ENCODE data around the gene WNT1. TPM values are rescaled to one million over a fixed set of nuclear protein-coding genes. Genes with fewer than 3 reads are reported as not detected.

The WNT1 gene
- total and polyA plus RNA-seq, 2 of the 4 experiments (the other 2 are of a cell fraction), result not detected

GRCh38 chr12:49024543-49024942 lies 46.4 kb downstream of the WNT1 start:
- peaks cover 10% of the 10 kb centered on the region; the same call in 1 of the 2 replicates for H4K20me1 ChIP-seq (ENCODE audit: insufficient read depth, low read length)
- intact Hi-C loops (cut with micrococcal nuclease) (no loop called here), dilution Hi-C loops (cut with HindIII; ENCODE audit: low sequenced_read_pairs, unreplicated experiment) (no loop called here), in situ Hi-C loops (cut with MboI; ENCODE audit: low sequenced_read_pairs) (no loop called here)
- no peaks in the 10 kb centered on the region for H3K9me1 ChIP-seq (ENCODE audit: insufficient read depth, low read length)
- WGBS, 2 experiments (ENCODE audit: extremely low coverage in 2 of 2, insufficient read length in 1 of 2), result 95% methylated on average over 6 of the region's 12 CpGs; no CpG with 5 or more reads in 1 of the 2 experiments
- H3K36me3 ChIP-seq (ENCODE audit: control insufficient read depth, insufficient read depth, low read length), result peaks cover 73% of the 10 kb centered on the region
- no peak overlapping the region for H4K5ac ChIP-seq (ENCODE audit: low read depth, low read length)
- H3K14ac ChIP-seq (replicated peaks; ENCODE audit: low read depth, low read length), result no peak overlapping the region
- H2BK15ac ChIP-seq (ENCODE audit: low read depth, low read length), result no peak overlapping the region
- no peak overlapping the region for H2BK120ac ChIP-seq (ENCODE audit: low read depth, low read length)
- H3K27me3 ChIP-seq (ENCODE audit: control insufficient read depth, insufficient read depth, low read length), result no peaks in the 10 kb centered on the region
- CTCF ChIA-PET, result no interaction called here
- H2BK5ac ChIP-seq (ENCODE audit: low read depth, low read length, poor library complexity, severe bottlenecking), result no peak overlapping the region
- peaks cover under 1% of the 10 kb centered on the region; the same call in 1 of the 2 replicates for H3K4me1 ChIP-seq (ENCODE audit: control insufficient read depth, insufficient read depth, low read length)
- no peak overlapping the region for H4K8ac ChIP-seq (ENCODE audit: low read depth in 2 of 2, low read length in 2 of 2)
- no peak overlapping the region for H3K4me2 ChIP-seq (ENCODE audit: low read depth, low read length)
- DNase-seq, result no peak
- TF ChIP-seq CEBPB (IDR thresholded peaks at IDR 0.05; ENCODE audit: low read depth, low read length), result no peak
- no peak for TF ChIP-seq BHLHE40 (IDR thresholded peaks at IDR 0.05; ENCODE audit: low read depth, low read length)
- TF ChIP-seq CHD1 (IDR thresholded peaks at IDR 0.05; ENCODE audit: low read depth, low read length), result no peak
- TF ChIP-seq POLR2A (IDR thresholded peaks at IDR 0.05; ENCODE audit: low read depth, low read length), result no peak
- TF ChIP-seq FOS (IDR thresholded peaks at IDR 0.05; ENCODE audit: low read depth, low read length), result no peak
- no peak for TF ChIP-seq MXI1 (IDR thresholded peaks at IDR 0.05; ENCODE audit: borderline replicate concordance, low read depth, low read length)
- TF ChIP-seq NFE2L2 (IDR thresholded peaks at IDR 0.05; ENCODE audit: low read depth, low read length), result no peak
- no peak for TF ChIP-seq ELK1 (IDR thresholded peaks at IDR 0.05; ENCODE audit: borderline replicate concordance, low read depth, low read length)
- no peak for TF ChIP-seq MAZ (IDR thresholded peaks at IDR 0.05; ENCODE audit: borderline replicate concordance, low read depth, low read length)
- TF ChIP-seq SMC3 (IDR thresholded peaks at IDR 0.05; ENCODE audit: low read depth, low read length), result no peak
- no peak for TF ChIP-seq MAFK (IDR thresholded peaks at IDR 0.05; ENCODE audit: low read depth, low read length)
- no peak for TF ChIP-seq USF2 (IDR thresholded peaks at IDR 0.05; ENCODE audit: low read depth, low read length)
- TF ChIP-seq RCOR1 (IDR thresholded peaks at IDR 0.05; ENCODE audit: insufficient replicate concordance, low read length), result no peak
- TF ChIP-seq RFX5 (IDR thresholded peaks at IDR 0.05; ENCODE audit: low read depth, low read length), result no peak
- no peak for TF ChIP-seq RAD21 (IDR thresholded peaks at IDR 0.05; ENCODE audit: low read length)
- no peak for TF ChIP-seq CTCF (conservative IDR thresholded peaks at IDR 0.05; ENCODE audit: low read depth, low read length)
- POLR2A ChIA-PET (ENCODE audit: unreplicated experiment), result no interaction called here
- H2AFZ ChIP-seq (replicated peaks; ENCODE audit: low read length, poor library complexity), result no peak overlapping the region
- H3K79me1 ChIP-seq (ENCODE audit: low read depth in 1 of 2, low read length in 2 of 2), result peaks cover 19 to 42% of the 10 kb centered on the region in 2 experiments
- H3K18ac ChIP-seq (ENCODE audit: low read depth, low read length), result no peak overlapping the region
- H3K23ac ChIP-seq (ENCODE audit: low read depth, low read length), result no peak overlapping the region
- no peak overlapping the region for H3K9ac ChIP-seq (ENCODE audit: low read depth, low read length)
- no peak overlapping the region for H3K4ac ChIP-seq (ENCODE audit: low read depth, low read length)
- no peak overlapping the region for H2AK9ac ChIP-seq (replicated peaks; ENCODE audit: low read depth, low read length, poor library complexity)
- H3K27ac ChIP-seq (ENCODE audit: insufficient read depth, low read length), result no peak overlapping the region
- BruUV-seq (replicated peaks), result no TSS peak
- no peak overlapping the region for H4K91ac ChIP-seq (ENCODE audit: insufficient read depth, low read depth, low read length)
- no peak overlapping the region for H2BK20ac ChIP-seq (ENCODE audit: low read depth, low read length)
- no peak overlapping the region for H2AK5ac ChIP-seq (ENCODE audit: low read depth, low read length)
- no peak for ATAC-seq (ENCODE audit: low read depth)
- H3K9me3 ChIP-seq (ENCODE audit: control insufficient read depth, insufficient read depth, low read length), result no peaks in the 10 kb centered on the region
- H3K56ac ChIP-seq (ENCODE audit: extremely low read depth, insufficient read depth, low read length), result no peak overlapping the region
- no peak overlapping the region for H3K4me3 ChIP-seq (ENCODE audit: insufficient read depth, low read depth, low read length)

Data from IMR-90 (cell line).